Aorta (tissue), 5 donors: ENCODE data around the gene SPEN. TPM values are rescaled to one million over a fixed set of nuclear protein-coding genes. Genes with fewer than 3 reads are reported as not detected.
A peak's percentile ranks its signal among the peaks of the same experiment; 100 is the strongest.

Experiments used
- ATAC-seq: fragments of 200-7000 bp; cut with Tn5 transposase; one replicate; pipeline ENCODE4 v1.9.1; 2022; ENCODE audit warnings: moderate library complexity; ENCODE audit not compliant: low FRiP score
- DNase-seq, 2 donors: peaks; one replicate each; pipeline ENCODE4 v3.0.0-alpha.2; 2020
- H3K27ac ChIP-seq, 2 donors: one replicate each; pipeline ENCODE4 v1.5.1; 2013; ENCODE audit warnings: low read length in 2 of 2, mild to moderate bottlenecking in 2 of 2, moderate library complexity in 2 of 2, control low read depth in 1 of 2, inconsistent platforms in 1 of 2, low read depth in 1 of 2
- H3K27me3 ChIP-seq, 2 donors: one replicate each; pipeline ENCODE4 v1.6.1; 2013; ENCODE audit warnings: control low read depth in 1 of 2, low read length in 1 of 2, mild to moderate bottlenecking in 1 of 2, moderate library complexity in 1 of 2; ENCODE audit not compliant: insufficient read depth in 2 of 2, control insufficient read depth in 1 of 2
- H3K36me3 ChIP-seq, 2 donors: one replicate each; pipeline ENCODE4 v1.6.1; 2013; ENCODE audit warnings: control low read depth in 1 of 2, low read length in 1 of 2, mild to moderate bottlenecking in 1 of 2; ENCODE audit not compliant: insufficient read depth in 2 of 2, control insufficient read depth in 1 of 2
- H3K4me1 ChIP-seq, 2 donors: one replicate each; pipeline ENCODE4 v1.6.1; 2013; ENCODE audit warnings: low read length in 2 of 2, control low read depth in 1 of 2, mild to moderate bottlenecking in 1 of 2, moderate library complexity in 1 of 2; ENCODE audit not compliant: insufficient read depth in 2 of 2, control insufficient read depth in 1 of 2
- H3K4me3 ChIP-seq, 2 donors: one replicate each; pipeline ENCODE4 v1.5.1; 2013; ENCODE audit warnings: low read length in 2 of 2, control low read depth in 1 of 2, mild to moderate bottlenecking in 1 of 2
- H3K9me3 ChIP-seq: one replicate; pipeline ENCODE4 v1.6.1; 2013; ENCODE audit warnings: mild to moderate bottlenecking, low read length; ENCODE audit not compliant: control insufficient read depth
- WGBS, 2 donors: extraction: QIAGEN DNeasy Blood & Tissue Kit; methylation state at CpG; one replicate each; pipeline ENCODE4 v1.1.7; 2013; 5-methylcytosine and 5-hydroxymethylcytosine counted together
- intact Hi-C, 2 donors: fragments of 100-400 bp; cut with DNase I; formaldehyde crosslinking; loops; one replicate each; pipeline versions ENCODE4 v1.14.2 to v1.15.0; 2022
- long read RNA-seq, 2 donors: library from polyadenylated mRNA; unstranded; transcript quantifications; one replicate each; pipeline ENCODE4 v2.0.0, GENCODE V29; 2020 to 2021
- polyA plus RNA-seq, 2 donors: library from polyadenylated mRNA; stranded (reverse); fragments of 200-250 nt; gene quantifications; one replicate each; pipeline ENCODE4 v1.2.3, GENCODE V29; 2013
- total RNA-seq, 2 donors: library from RNA; stranded (reverse); fragmentation: NEBNext Ultra II Directional; extraction: Animal tissue kit (Norgen Biotek cat#: 25700); gene quantifications; one replicate each; pipeline ENCODE4 v1.2.1, GENCODE V29; 2021
- donor health status: healthy with polysubstance abuse.
- donor health status: Bipolar disorder and iron deficiency.
- donor health status: DM: no; HTN: no; CAD: no.
- donor health status: DM: no; HTN: no; CAD: no.
- donor health status: DM: yes; HTN: yes; CAD: no.

The SPEN gene
- 100 to 1,000 TPM in 1 of 2 donors, 10 to 100 TPM in 1; 76.9 to 102 TPM for total RNA-seq
- 10 to 100 TPM; 19.8 to 26.4 TPM for polyA plus RNA-seq
- long read RNA-seq, donor 1, partial matches to known transcripts = 24 of 32 reads
- long read RNA-seq, donor 1, other reads (novel, unspliced or antisense) = 8 of 32 reads
- long read RNA-seq, donor 2, partial matches to known transcripts = 19 of 42 reads
- long read RNA-seq, donor 2, other reads (novel, unspliced or antisense) = 21 of 42 reads

- H3K4me3 ChIP-seq = peak within 1 kb of the TSS; percentile 72 to 85
- DNase-seq = peak; percentile 99
- no peaks in the 10 kb centered on the region for H3K4me1 ChIP-seq
- 0% methylated on average over 54 to 86 of the region's 86 CpGs for whole genome bisulfite sequencing, 2 donors
- H3K27ac ChIP-seq = peak within 1 kb of the TSS; percentile 90 to 93
- intact Hi-C loops = loop anchor here (5.0 to 10.0 kb wide), 2 partner anchors 35 to 58 kb away; no protein-coding TSS in a partner anchor
- H3K36me3 ChIP-seq = no peaks in the 10 kb centered on the region
- peak; percentile 95 for ATAC-seq
- H3K9me3 ChIP-seq = no peaks in the 10 kb centered on the region
- no peaks in the 10 kb centered on the region for H3K27me3 ChIP-seq
These were observed at the start of gene SPEN for GRCh38 chr1:15847100-15847892. Gene SPEN, plus strand, starts transcription at chr1:15847707. Its CDS starts 361 bp downstream, at chr1:15848068.

- intact Hi-C loops = loop anchor here in 1 of 2 donors (2.0 to 10.0 kb wide), 3 partner anchors 36 to 148 kb away; no protein-coding TSS in a partner anchor
These were observed 48.3 kb upstream of the SPEN start for GRCh38 chr1:15799004-15799867.

GRCh38 chr1:15799928-15800835 is 47.3 kb upstream of the SPEN start:
- ATAC-seq = peak; percentile 9
- Histone ChIP-seq H3K27ac (peak overlapping the region; percentile 76 to 87), H3K4me1 (peaks cover 1 to 5% of the 10 kb centered on the region in 2 donors), H3K4me3 (no peak overlapping the region), H3K9me3 (no peaks in the 10 kb centered on the region), H3K36me3 (no peaks in the 10 kb centered on the region), H3K27me3 (no peaks in the 10 kb centered on the region)
- intact Hi-C loops = loop anchor here (2.0 to 10.0 kb wide), 5 partner anchors 35 to 192 kb away; no protein-coding TSS in a partner anchor
- DNase-seq = no peak
- whole genome bisulfite sequencing, 2 donors = 51 to 54% methylated on average over 22 of the region's 22 CpGs

More at GRCh38 chr1:15799004-15799867, 48.3 kb upstream of the SPEN start:
- peaks cover 1 to 5% of the 10 kb centered on the region in 2 donors for H3K4me1 ChIP-seq
- H3K9me3 ChIP-seq = no peaks in the 10 kb centered on the region
- H3K27me3 ChIP-seq = no peaks in the 10 kb centered on the region
- WGBS, 2 donors = 5% methylated on average over 9 of the region's 9 CpGs
- H3K4me3 ChIP-seq = no peak overlapping the region
- peak overlapping the region; percentile 76 to 80 for H3K27ac ChIP-seq
- no peaks in the 10 kb centered on the region for H3K36me3 ChIP-seq
- ATAC-seq = peak; percentile 86
- peak; percentile 92 to 94 for DNase-seq

- H3K27ac ChIP-seq = no peak overlapping the region
- intact Hi-C loops = loop anchor here in 1 of 2 donors (5.0 kb wide), 2 partner anchors 150 to 190 kb away; no protein-coding TSS in a partner anchor
- WGBS, 2 donors = 86 to 87% methylated on average over 17 of the region's 17 CpGs
These were observed 45.1 kb upstream of the SPEN start for GRCh38 chr1:15802234-15802965.

GRCh38 chr1:15803380-15803779 is 44.1 kb upstream of the SPEN start:
- intact Hi-C loops = loop anchor here in 1 of 2 donors (5.0 kb wide), 2 partner anchors 149 to 189 kb away; no protein-coding TSS in a partner anchor
- DNase-seq (peak in 1 of 2 donors; percentile 70), ATAC-seq (no peak)
- no peak overlapping the region for H3K27ac ChIP-seq
- H3K27me3 ChIP-seq = no peaks in the 10 kb centered on the region
- H3K9me3 ChIP-seq = no peaks in the 10 kb centered on the region
- H3K36me3 ChIP-seq = no peaks in the 10 kb centered on the region
- 35 to 37% methylated on average over 4 of the region's 4 CpGs for WGBS, 2 donors
- H3K4me1 ChIP-seq = peaks cover 0 to 5% of the 10 kb centered on the region in 2 donors
- no peak overlapping the region for H3K4me3 ChIP-seq

More at GRCh38 chr1:15802234-15802965, 45.1 kb upstream of the SPEN start:
- Histone ChIP-seq H3K4me3 (no peak overlapping the region), H3K36me3 (no peaks in the 10 kb centered on the region), H3K9me3 (no peaks in the 10 kb centered on the region), H3K4me1 (peaks cover 0 to 5% of the 10 kb centered on the region in 2 donors), H3K27me3 (no peaks in the 10 kb centered on the region)
- ATAC-seq (no peak), DNase-seq (no peak)

- Histone ChIP-seq H3K4me1 (peaks cover 0 to 5% of the 10 kb centered on the region in 2 donors), H3K9me3 (no peaks in the 10 kb centered on the region), H3K27me3 (no peaks in the 10 kb centered on the region), H3K4me3 (no peak overlapping the region), H3K27ac (no peak overlapping the region), H3K36me3 (no peaks in the 10 kb centered on the region)
- no peak for ATAC-seq
- intact Hi-C loops = loop anchor here in 1 of 2 donors (5.0 kb wide), 2 partner anchors 148 to 188 kb away; no protein-coding TSS in a partner anchor
- 90 to 94% methylated on average over 8 of the region's 8 CpGs for WGBS, 2 donors
- peak in 1 of 2 donors; percentile 31 for DNase-seq
These were observed 43.4 kb upstream of the SPEN start for GRCh38 chr1:15804060-15804459.

GRCh38 chr1:15807121-15807520 is 40.4 kb upstream of the SPEN start:
- Histone ChIP-seq H3K36me3 (no peaks in the 10 kb centered on the region), H3K27ac (no peak overlapping the region), H3K4me3 (no peak overlapping the region), H3K27me3 (no peaks in the 10 kb centered on the region), H3K9me3 (no peaks in the 10 kb centered on the region), H3K4me1 (peaks cover 0 to 2% of the 10 kb centered on the region in 2 donors)
- intact Hi-C loops = no loop called here
- WGBS, 2 donors = 94% methylated on average over 10 of the region's 10 CpGs
- ATAC-seq (no peak), DNase-seq (no peak)
